Loucy (cell line): ENCODE measurements around the gene HOXB8.

ENCODE experiments used
- H2AFZ ChIP-seq: fragments of 200-600 bp; sonication (generic); 2 replicates; pipeline ENCODE4 v1.6.0; 2016; ENCODE audit warnings: antibody characterized with exemption, mild to moderate bottlenecking, low read length, moderate library complexity
- H3F3A ChIP-seq: fragments of 200-600 bp; 2 replicates; pipeline ENCODE4 v1.6.0; 2016; ENCODE audit warnings: antibody characterized with exemption, low read depth, mild to moderate bottlenecking
- H3K27me3 ChIP-seq: fragments of 200-600 bp; sonication (generic); 2 replicates; pipeline ENCODE4 v1.6.1; 2014; ENCODE audit warnings: low read length, mild to moderate bottlenecking; ENCODE audit not compliant: insufficient read depth, poor library complexity, severe bottlenecking
- H3K36me3 ChIP-seq: fragments of 200-600 bp; sonication (generic); 2 replicates; pipeline ENCODE4 v1.6.1; 2016; ENCODE audit warnings: low read length; ENCODE audit not compliant: insufficient read depth
- H3K4me1 ChIP-seq: fragments of 200-600 bp; sonication (generic); 2 replicates; pipeline ENCODE4 v1.5.1; 2014; ENCODE audit warnings: low read length, mild to moderate bottlenecking; ENCODE audit not compliant: insufficient read depth, poor library complexity, severe bottlenecking
- H3K4me2 ChIP-seq: fragments of 200-600 bp; sonication (generic); 2 replicates; pipeline ENCODE4 v1.6.0; 2014; ENCODE audit warnings: antibody characterized with exemption, low read length, low read depth, mild to moderate bottlenecking; ENCODE audit not compliant: poor library complexity, severe bottlenecking
- H3K4me3 ChIP-seq: fragments of 200-600 bp; sonication (generic); 2 replicates; pipeline ENCODE4 v1.5.1; 2014; ENCODE audit warnings: low read length, mild to moderate bottlenecking, mixed read lengths; ENCODE audit not compliant: poor library complexity, severe bottlenecking
- H3K79me2 ChIP-seq: fragments of 200-600 bp; sonication (generic); 2 replicates; pipeline ENCODE4 v1.6.1; 2014; ENCODE audit warnings: low read length; ENCODE audit not compliant: insufficient read depth
- H3K9ac ChIP-seq: fragments of 200-600 bp; sonication (generic); 2 replicates; pipeline ENCODE4 v1.6.0; 2014; ENCODE audit warnings: mild to moderate bottlenecking, low read depth, low read length, moderate library complexity; ENCODE audit not compliant: poor library complexity, severe bottlenecking
- H3K9me2 ChIP-seq: fragments of 200-600 bp; sonication (generic); replicated peaks from 2 replicates; pipeline ENCODE4 v1.6.1; 2016; ENCODE audit warnings: low read depth, low read length, mixed read lengths
- H3K9me3 ChIP-seq: fragments of 200-600 bp; sonication (generic); 2 replicates; pipeline ENCODE4 v1.6.1; 2014; ENCODE audit warnings: mild to moderate bottlenecking, antibody characterized with exemption, low read length, low read depth; ENCODE audit not compliant: insufficient read depth
- H4K20me1 ChIP-seq: fragments of 200-600 bp; sonication (generic); 2 replicates; pipeline ENCODE4 v1.6.0; 2014; ENCODE audit warnings: antibody characterized with exemption, low read length, mild to moderate bottlenecking; ENCODE audit not compliant: insufficient read depth, poor library complexity, severe bottlenecking
- EZH2phosphoT487 ChIP-seq: fragments of 200-600 bp; IDR thresholded peaks from 2 replicates; pipeline ENCODE4 v1.6.1; 2018; ENCODE audit warnings: antibody characterized with exemption, mild to moderate bottlenecking, moderate library complexity, borderline replicate concordance
- TF ChIP-seq, protein P1 (sequence below): fragments of 200-600 bp; sonication (generic); conservative IDR thresholded peaks from 2 replicates; pipeline ENCODE4 v1.5.1; 2014; ENCODE audit warnings: mild to moderate bottlenecking, antibody characterized with exemption, low read length

Gene HOXB8

DNA sequence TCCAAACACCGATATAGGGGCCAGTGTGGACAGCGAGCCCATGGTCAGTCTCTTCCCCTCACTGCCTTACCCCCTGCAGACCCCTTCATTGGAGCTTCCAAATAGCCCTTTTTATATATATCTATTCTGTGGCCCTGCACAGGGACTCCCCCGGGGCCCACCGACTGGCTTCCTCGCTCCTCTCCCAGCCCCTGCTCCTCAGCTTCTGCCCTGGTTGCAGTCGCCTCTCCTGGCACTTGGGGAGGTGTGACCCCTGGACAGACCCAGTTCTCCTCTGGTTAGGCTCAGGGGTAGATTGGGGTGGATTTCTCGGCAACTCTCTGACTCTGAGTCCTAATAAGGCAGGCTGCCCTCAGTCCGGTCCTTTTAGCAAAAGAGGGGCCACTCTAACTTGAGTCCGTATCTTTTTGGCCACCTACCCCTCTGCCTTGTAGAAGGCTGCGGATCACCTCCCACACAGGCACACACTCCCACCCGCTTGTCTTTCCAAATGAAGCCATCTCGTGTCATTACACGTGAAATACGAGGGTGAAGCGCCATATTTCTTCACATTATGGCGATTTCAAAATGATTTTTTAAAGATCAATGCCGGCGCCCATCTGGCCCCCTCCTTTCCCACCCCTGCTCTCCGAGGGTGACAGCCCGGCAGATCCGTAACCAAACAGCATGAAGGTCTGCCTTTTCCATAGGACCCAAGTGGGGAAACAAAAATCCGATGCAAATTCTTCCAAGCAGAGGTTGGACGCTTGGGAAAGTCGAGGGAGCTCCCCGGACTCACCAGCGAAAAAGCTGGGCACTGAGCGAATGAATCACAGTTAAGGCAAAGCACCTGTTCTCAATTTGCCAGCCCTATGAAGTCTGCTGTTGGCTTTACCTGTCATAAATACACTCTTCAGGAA is 12.8 kb upstream of the HOXB8 start:
- Histone ChIP-seq H3K9me3 (no peaks in the 10 kb centered on the region), H2AFZ (no peak overlapping the region), H3K4me2 (peak overlapping the region; percentile 95), H3K4me1 (peaks cover 47% of the 10 kb centered on the region), H3K4me3 (peak overlapping the region; percentile 89), H3K9ac (peak overlapping the region; percentile 98), H3K79me2 (peaks cover 98% of the 10 kb centered on the region), H3K36me3 (no peaks in the 10 kb centered on the region), H4K20me1 (peaks cover 19% of the 10 kb centered on the region), H3K9me2 (no peaks in the 10 kb centered on the region), H3K27me3 (peaks cover 25% of the 10 kb centered on the region), H3F3A (no peaks in the 10 kb centered on the region)
- TF ChIP-seq, protein P1, sequence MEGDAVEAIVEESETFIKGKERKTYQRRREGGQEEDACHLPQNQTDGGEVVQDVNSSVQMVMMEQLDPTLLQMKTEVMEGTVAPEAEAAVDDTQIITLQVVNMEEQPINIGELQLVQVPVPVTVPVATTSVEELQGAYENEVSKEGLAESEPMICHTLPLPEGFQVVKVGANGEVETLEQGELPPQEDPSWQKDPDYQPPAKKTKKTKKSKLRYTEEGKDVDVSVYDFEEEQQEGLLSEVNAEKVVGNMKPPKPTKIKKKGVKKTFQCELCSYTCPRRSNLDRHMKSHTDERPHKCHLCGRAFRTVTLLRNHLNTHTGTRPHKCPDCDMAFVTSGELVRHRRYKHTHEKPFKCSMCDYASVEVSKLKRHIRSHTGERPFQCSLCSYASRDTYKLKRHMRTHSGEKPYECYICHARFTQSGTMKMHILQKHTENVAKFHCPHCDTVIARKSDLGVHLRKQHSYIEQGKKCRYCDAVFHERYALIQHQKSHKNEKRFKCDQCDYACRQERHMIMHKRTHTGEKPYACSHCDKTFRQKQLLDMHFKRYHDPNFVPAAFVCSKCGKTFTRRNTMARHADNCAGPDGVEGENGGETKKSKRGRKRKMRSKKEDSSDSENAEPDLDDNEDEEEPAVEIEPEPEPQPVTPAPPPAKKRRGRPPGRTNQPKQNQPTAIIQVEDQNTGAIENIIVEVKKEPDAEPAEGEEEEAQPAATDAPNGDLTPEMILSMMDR = no peak
- no peak for TF ChIP-seq EZH2phosphoT487

- peak overlapping the region; percentile 95 for H3K4me2 ChIP-seq
- peaks cover 5% of the 10 kb centered on the region; the same call in 1 of the 2 replicates for H3K36me3 ChIP-seq
- H3K27me3 ChIP-seq = peaks cover 28% of the 10 kb centered on the region
- no peak overlapping the region for H2AFZ ChIP-seq
- peaks cover 48% of the 10 kb centered on the region for H3K4me1 ChIP-seq
- H4K20me1 ChIP-seq = peaks cover 24% of the 10 kb centered on the region
- no peaks in the 10 kb centered on the region for H3K9me2 ChIP-seq
- peak overlapping the region; percentile 98 for H3K9ac ChIP-seq
- TF ChIP-seq EZH2phosphoT487 = no peak
- TF ChIP-seq, protein P1 = no peak
- peak overlapping the region; percentile 89 for H3K4me3 ChIP-seq
- peaks cover 98% of the 10 kb centered on the region for H3K79me2 ChIP-seq
- H3K9me3 ChIP-seq = no peaks in the 10 kb centered on the region
- no peaks in the 10 kb centered on the region for H3F3A ChIP-seq
Measured at GRCh38 chr17:48627118-48627597, 12.1 kb upstream of the HOXB8 start.

- H3K4me2 ChIP-seq = peak within 1 kb of the TSS; percentile 98
- H3F3A ChIP-seq = no peaks in the 10 kb centered on the region
- H3K9me3 ChIP-seq = no peaks in the 10 kb centered on the region
- peak within 1 kb of the TSS; percentile 100 for H3K9ac ChIP-seq
- peaks cover 31% of the 10 kb centered on the region for H3K27me3 ChIP-seq
- peak within 1 kb of the TSS; percentile 89 for H3K4me3 ChIP-seq
- no peaks in the 10 kb centered on the region for H3K9me2 ChIP-seq
- peaks cover 98% of the 10 kb centered on the region for H3K79me2 ChIP-seq
- TF ChIP-seq, protein P1 = no peak
- TF ChIP-seq EZH2phosphoT487 = no peak
- H4K20me1 ChIP-seq = peaks cover 24% of the 10 kb centered on the region
- peaks cover 8% of the 10 kb centered on the region; the same call in 1 of the 2 replicates for H3K36me3 ChIP-seq
- H2AFZ ChIP-seq = no peak within 1 kb of the TSS
- peaks cover 44% of the 10 kb centered on the region for H3K4me1 ChIP-seq
Measured at GRCh38 chr17:48626245-48627117, 11.4 kb upstream of the HOXB8 start, which contains the start of gene HOXB9. Gene HOXB9, minus strand, starts transcription at chr17:48626358. Its CDS starts 89 bp downstream, at chr17:48626269.
